ENCODE data around the gene RCN2.
A peak's percentile ranks its signal among the peaks of the same experiment; 100 is the strongest.

Gene RCN2

DNA sequence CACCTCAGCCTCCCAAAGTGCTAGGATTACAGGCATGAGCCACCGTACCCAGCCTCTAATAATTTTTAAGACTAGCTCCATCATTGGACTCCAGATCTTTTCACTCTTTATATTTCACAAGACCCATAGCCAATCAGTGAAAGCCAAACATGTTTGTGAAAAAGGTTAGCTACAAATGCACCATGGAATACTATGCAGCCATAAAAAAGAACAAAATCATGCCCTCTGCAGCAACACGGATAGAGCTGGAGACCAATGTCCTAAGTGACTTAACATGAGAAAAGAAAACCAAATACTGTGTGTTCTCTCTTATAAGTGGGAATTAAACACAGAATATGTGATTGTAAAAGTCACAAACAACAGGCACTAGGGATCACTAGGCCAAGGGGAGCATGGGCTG lies 29.6 kb upstream of the RCN2 start:
- DNase-seq (ENCODE audit: extremely low read depth, low read depth), result no peak
- no peak overlapping the region for H3K4me3 ChIP-seq (replicated peaks; ENCODE audit: low read depth, low read length)
- TF ChIP-seq, protein P1, sequence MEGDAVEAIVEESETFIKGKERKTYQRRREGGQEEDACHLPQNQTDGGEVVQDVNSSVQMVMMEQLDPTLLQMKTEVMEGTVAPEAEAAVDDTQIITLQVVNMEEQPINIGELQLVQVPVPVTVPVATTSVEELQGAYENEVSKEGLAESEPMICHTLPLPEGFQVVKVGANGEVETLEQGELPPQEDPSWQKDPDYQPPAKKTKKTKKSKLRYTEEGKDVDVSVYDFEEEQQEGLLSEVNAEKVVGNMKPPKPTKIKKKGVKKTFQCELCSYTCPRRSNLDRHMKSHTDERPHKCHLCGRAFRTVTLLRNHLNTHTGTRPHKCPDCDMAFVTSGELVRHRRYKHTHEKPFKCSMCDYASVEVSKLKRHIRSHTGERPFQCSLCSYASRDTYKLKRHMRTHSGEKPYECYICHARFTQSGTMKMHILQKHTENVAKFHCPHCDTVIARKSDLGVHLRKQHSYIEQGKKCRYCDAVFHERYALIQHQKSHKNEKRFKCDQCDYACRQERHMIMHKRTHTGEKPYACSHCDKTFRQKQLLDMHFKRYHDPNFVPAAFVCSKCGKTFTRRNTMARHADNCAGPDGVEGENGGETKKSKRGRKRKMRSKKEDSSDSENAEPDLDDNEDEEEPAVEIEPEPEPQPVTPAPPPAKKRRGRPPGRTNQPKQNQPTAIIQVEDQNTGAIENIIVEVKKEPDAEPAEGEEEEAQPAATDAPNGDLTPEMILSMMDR (IDR thresholded peaks at IDR 0.05; ENCODE audit: low read depth, low read length, missing control alignments), result no peak

DNA sequence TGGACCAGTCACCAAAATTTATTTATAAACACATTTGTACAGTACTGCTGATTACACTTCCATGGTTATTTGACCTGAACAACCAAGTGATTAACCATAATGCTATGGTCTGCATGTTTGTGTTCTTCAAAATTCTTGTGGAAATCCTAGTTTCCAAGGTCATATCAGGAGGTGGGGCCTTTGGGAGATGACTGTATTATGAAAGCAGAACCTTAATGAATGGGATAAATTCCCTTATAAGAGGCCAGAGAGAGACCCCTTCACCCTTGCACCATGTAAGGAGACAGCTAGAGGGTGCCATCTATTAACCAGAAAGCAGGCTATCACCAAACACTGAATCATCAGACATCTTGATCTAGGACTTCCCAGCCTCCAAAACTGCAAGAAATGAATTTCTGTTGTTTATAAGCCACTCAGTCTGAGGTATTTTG lies 28.3 kb upstream of the RCN2 start:
- TF ChIP-seq, protein P1 (IDR thresholded peaks at IDR 0.05; ENCODE audit: low read depth, low read length, missing control alignments), result peak; percentile 31
- H3K4me3 ChIP-seq (replicated peaks; ENCODE audit: low read depth, low read length), result no peak overlapping the region
- no peak for DNase-seq (ENCODE audit: extremely low read depth, low read depth)

DNA sequence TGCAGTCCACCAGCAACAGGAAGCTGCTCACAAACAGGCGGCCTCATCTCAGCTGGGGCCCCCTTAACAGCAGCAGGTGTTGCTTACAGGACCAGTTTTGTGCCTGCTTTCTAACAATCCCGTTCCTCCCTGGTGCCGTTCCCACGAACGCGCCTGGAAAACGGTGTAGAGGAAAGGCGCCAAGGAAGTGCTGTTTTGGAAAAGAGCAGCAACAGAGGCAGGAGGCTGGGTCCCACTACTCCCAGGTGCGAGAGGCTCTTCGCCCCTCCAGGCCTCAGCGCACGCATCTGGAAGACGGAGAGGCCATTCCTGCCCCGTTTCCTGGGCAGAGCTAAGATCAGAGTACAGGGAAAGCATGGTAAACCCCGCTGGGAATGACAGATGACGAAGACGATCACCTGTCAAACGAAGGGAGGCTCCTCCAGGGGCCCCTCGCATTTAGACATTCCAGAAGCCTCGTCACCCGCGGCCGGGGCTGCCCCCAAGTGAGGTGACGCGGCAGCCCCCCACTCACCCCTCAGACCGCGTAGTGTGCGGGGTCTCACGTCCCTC lies 27.0 kb upstream of the RCN2 start:
- TF ChIP-seq, protein P1 (IDR thresholded peaks at IDR 0.05; ENCODE audit: low read depth, low read length, missing control alignments), result no peak
- no peak for DNase-seq (ENCODE audit: extremely low read depth, low read depth)
- peak overlapping the region; percentile 74 for H3K4me3 ChIP-seq (replicated peaks; ENCODE audit: low read depth, low read length)

DNA sequence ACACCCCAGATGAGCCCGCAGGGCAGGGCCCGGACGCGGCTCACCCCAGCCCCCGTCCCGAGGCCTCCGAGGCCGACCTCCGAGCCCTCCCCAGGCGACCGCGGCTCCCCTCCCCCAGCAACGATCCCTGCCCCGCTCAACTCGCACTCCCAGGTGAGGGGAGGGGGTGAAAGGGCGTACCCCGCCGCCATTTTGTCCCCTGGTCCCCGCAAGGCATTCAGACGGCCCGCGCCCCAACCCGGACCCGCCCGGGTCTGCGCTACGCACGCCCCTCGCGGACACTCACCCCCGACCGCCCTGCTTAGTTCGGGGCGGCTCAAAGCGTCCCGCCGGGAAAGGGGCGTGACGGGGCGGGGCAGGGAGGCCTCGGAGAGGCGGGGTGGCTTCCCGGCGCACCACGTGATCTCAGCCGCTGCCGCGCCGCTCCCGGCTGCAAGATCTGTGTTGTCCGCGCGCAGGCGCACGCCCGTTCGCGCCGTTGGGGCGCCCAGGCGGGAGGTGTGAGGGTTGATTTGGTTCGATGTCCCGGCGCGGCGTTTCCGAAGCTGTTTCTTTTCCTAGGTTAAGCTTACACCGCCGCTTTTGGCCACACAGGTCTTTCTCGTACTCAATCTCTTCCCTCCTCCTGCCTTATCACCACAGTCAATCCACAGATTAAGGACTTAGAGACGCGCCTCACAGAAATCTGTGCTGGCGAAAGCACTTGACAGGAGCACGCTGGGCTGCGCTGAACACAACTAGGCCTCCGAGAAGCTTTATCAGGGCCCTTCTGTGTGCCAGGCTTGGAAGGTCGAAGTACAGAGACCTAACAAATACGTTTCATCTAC lies 26.3 kb upstream of the RCN2 start, which contains the start of gene SCAPER:
SCAPER (minus strand) TSS at position 328 of the 827 bp plus-strand sequence. CDS start 21,523 bp downstream, outside the sequence.
- peak within 1 kb of the TSS; percentile 74 for H3K4me3 ChIP-seq (replicated peaks; ENCODE audit: low read depth, low read length)
- TF ChIP-seq, protein P1 (IDR thresholded peaks at IDR 0.05; ENCODE audit: low read depth, low read length, missing control alignments), result no peak
- peak; percentile 49 for DNase-seq (ENCODE audit: extremely low read depth, low read depth)

DNA sequence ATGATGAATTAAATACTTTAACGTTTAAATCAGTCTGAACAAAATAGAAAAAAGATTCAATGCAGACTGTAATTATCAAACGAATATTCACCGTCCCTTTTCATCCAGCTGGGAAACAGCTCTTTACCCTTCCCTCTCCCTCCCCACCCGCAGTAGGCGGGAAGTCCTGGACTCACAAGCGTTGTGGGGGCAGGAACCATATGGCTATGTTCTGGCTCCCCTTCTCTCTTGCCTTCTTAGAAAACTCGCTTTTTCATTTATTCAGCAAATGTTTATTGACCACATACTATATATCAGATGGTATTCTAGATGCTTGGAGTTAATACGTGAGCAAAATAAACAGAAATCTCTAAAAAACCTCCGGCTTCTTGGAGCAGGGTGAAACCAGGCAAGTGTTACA lies 25.7 kb upstream of the RCN2 start:
- TF ChIP-seq, protein P1 (IDR thresholded peaks at IDR 0.05; ENCODE audit: low read depth, low read length, missing control alignments), result no peak
- DNase-seq (ENCODE audit: extremely low read depth, low read depth), result no peak
- H3K4me3 ChIP-seq (replicated peaks; ENCODE audit: low read depth, low read length), result no peak overlapping the region; the same call in 1 of the 2 replicates

DNA sequence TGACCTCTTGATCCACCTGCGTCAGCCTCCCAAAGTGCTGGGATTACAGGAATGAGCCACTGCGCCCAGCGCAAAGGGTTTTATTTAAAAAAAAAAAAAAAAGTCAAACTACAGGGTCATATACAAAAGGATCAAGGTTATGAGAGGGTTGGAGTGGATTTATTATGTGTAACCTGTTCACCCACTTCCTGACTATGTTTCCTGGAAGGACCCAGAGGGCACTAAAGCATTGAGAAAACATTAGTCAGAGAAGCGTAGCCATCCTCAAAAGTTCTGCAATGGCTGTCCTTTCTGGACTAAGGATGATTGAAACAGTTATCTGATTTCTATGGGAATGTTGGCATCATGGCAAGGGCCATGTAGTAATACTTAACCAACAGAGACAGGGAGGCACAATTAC lies 19.1 kb upstream of the RCN2 start:
- no peak overlapping the region for H3K4me3 ChIP-seq (replicated peaks; ENCODE audit: low read depth, low read length)
- TF ChIP-seq, protein P1 (IDR thresholded peaks at IDR 0.05; ENCODE audit: low read depth, low read length, missing control alignments), result no peak
- no peak for DNase-seq (ENCODE audit: extremely low read depth, low read depth)

Measured in HFF-Myc (cell line).